Lower leg skin (tissue), 3 donors: ENCODE measurements around the gene CCDC88C.

Experiments used
- POLR2A ChIP-seq, 2 donors: fragments of 450-650 bp; IDR thresholded peaks; one replicate each; pipeline ENCODE4 v1.6.1; 2016 to 2017; ENCODE audit warnings: antibody characterized with exemption in 2 of 2, mild to moderate bottlenecking in 1 of 2, moderate library complexity in 1 of 2
- TF ChIP-seq, protein P1 (sequence below), 3 donors: fragments of 450-650 bp; IDR thresholded peaks; one replicate each; pipeline ENCODE4 v1.5.1; 2016; ENCODE audit warnings: antibody characterized with exemption in 3 of 3, mild to moderate bottlenecking in 3 of 3, moderate library complexity in 2 of 3

DNA sequence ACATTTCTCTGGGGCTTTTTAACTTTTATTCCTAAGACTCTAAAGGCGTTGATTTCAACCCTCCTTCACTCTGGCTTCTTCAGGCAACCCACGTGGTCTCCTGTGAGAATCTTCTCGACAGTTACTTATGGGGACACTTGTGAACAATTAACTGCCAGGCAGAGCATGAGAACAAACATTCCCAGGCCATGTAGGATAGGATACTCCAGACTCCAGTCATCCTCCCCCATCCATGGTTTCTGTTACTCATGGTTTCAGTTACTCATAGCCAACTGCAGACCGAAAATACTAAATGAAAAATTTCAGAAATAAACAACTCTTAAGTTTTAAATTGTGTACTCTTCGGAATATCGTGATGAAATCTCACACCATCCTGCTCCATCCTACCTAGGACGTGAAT is 192.6 kb downstream of the CCDC88C start:
- TF ChIP-seq, protein P1, sequence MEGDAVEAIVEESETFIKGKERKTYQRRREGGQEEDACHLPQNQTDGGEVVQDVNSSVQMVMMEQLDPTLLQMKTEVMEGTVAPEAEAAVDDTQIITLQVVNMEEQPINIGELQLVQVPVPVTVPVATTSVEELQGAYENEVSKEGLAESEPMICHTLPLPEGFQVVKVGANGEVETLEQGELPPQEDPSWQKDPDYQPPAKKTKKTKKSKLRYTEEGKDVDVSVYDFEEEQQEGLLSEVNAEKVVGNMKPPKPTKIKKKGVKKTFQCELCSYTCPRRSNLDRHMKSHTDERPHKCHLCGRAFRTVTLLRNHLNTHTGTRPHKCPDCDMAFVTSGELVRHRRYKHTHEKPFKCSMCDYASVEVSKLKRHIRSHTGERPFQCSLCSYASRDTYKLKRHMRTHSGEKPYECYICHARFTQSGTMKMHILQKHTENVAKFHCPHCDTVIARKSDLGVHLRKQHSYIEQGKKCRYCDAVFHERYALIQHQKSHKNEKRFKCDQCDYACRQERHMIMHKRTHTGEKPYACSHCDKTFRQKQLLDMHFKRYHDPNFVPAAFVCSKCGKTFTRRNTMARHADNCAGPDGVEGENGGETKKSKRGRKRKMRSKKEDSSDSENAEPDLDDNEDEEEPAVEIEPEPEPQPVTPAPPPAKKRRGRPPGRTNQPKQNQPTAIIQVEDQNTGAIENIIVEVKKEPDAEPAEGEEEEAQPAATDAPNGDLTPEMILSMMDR (IDR thresholded peaks at IDR 0.05) = no peak
- no peak for TF ChIP-seq POLR2A (IDR thresholded peaks at IDR 0.05)
